ENCODE data around the gene CPSF7.

- no peak for TF ChIP-seq CTCF (conservative IDR thresholded peaks at IDR 0.05; ENCODE audit: low read depth, low read length)
- TF ChIP-seq EZH2 (IDR thresholded peaks at IDR 0.05; ENCODE audit: low read length, unreplicated experiment) = no peak
These were observed 15.2 kb downstream of the CPSF7 start for GRCh38 chr11:61414547-61414946.
